HepG2 (cell line): Measurements from ENCODE around the gene KLHL30. TPM values are rescaled to one million over a fixed set of nuclear protein-coding genes. Genes with fewer than 3 reads are reported as not detected.

Source experiments
- ATAC-seq: fragments of 200-7000 bp; cut with Tn5 transposase; 3 replicates; pipeline ENCODE4 v1.9.1; 2020; ENCODE audit warnings: mild to moderate bottlenecking, moderate library complexity
- BruUV-seq: library from RNA; stranded (reverse); fragments of 400-500 nt; replicated peaks from 2 replicates; lab custom pipeline; 2021; lab: Mats Ljungman, UMichigan
- CTCF ChIA-PET: fragments of 300-600 bp; formaldehyde crosslinking; extraction: SDS; loops from one replicate; lab custom pipeline; 2021; ENCODE audit warnings: low total read pairs, inconsistent platforms, low intra/inter-chr PET ratio; lab: Yijun Ruan, JAX
- POLR2A ChIA-PET: fragments of 350-600 bp; sonication (Branson Sonifier 250); formaldehyde crosslinking; loops from one replicate; lab custom pipeline; 2020; ENCODE audit warnings: antibody characterized with exemption, inconsistent platforms; lab: Yijun Ruan, JAX
- DNase-seq: peaks from one replicate; pipeline ENCODE4 v3.0.0-alpha.2; 2015; ENCODE audit warnings: low spot score
- FAIRE-seq: peaks from 3 replicates; lab custom pipeline; 2011; peaks lifted over from hg19 to GRCh38; lab: Jason Lieb, UNC
- H2AFZ ChIP-seq: one replicate; pipeline ENCODE4 v1.6.1; 2011; ENCODE audit warnings: low read length, inconsistent platforms
- H3K27ac ChIP-seq: fragments of 300-600 bp; 3 replicates; pipeline ENCODE4 v1.8.0; 2011; ENCODE audit warnings: mixed run types, mild to moderate bottlenecking, mixed read lengths, low read length, inconsistent platforms; ENCODE audit not compliant: insufficient read depth; ENCODE audit errors: extremely low read length
- H3K27me3 ChIP-seq, 2 experiments: fragments of 200-600 bp in 1 of 2; 2 replicates in 1 of 2; 3 replicates in 1 of 2; pipeline versions ENCODE4 v1.6.0 to v1.8.0; 2011; ENCODE audit warnings: low read length in 2 of 2, mild to moderate bottlenecking in 2 of 2, moderate library complexity in 2 of 2, inconsistent platforms in 1 of 2; ENCODE audit not compliant: insufficient read depth in 2 of 2, control insufficient read depth in 1 of 2
- H3K36me3 ChIP-seq, 2 experiments: fragments of 200-600 bp in 1 of 2; replicated peaks in 1 of 2; 2 replicates in 1 of 2; 3 replicates in 1 of 2; pipeline versions ENCODE4 v1.5.1 to v1.8.0; 2011; ENCODE audit warnings: low read length in 2 of 2, inconsistent platforms in 1 of 2; ENCODE audit not compliant: insufficient read depth in 2 of 2, control insufficient read depth in 1 of 2
- H3K4me1 ChIP-seq: 2 replicates; pipeline ENCODE4 v1.5.1; 2012; ENCODE audit warnings: low read length, inconsistent platforms; ENCODE audit not compliant: insufficient read depth
- H3K4me2 ChIP-seq: 2 replicates; pipeline ENCODE4 v1.6.0; 2011; ENCODE audit warnings: low read depth, low read length, inconsistent platforms
- H3K4me3 ChIP-seq, 3 experiments: fragments of 200-600 bp in 1 of 3; sonication (generic), shearing (Covaris generic) in 1 of 3; replicated peaks in 1 of 3; 2 replicates each; pipeline ENCODE4 v1.5.1; 2011 to 2016; ENCODE audit warnings: low read length in 3 of 3, inconsistent platforms in 2 of 3, low read depth in 2 of 3, mild to moderate bottlenecking in 2 of 3, control low read depth in 1 of 3, mixed read lengths in 1 of 3; ENCODE audit not compliant: insufficient read depth in 1 of 3
- H3K79me2 ChIP-seq: one replicate; pipeline ENCODE4 v1.6.1; 2011; ENCODE audit warnings: low read length, inconsistent platforms; ENCODE audit not compliant: insufficient read depth
- H3K9ac ChIP-seq: 2 replicates; pipeline ENCODE4 v1.6.0; 2011; ENCODE audit warnings: mild to moderate bottlenecking, low read depth, low read length, inconsistent platforms; ENCODE audit not compliant: insufficient read depth
- H3K9me3 ChIP-seq: 2 replicates; pipeline ENCODE4 v1.5.1; 2012; ENCODE audit warnings: mild to moderate bottlenecking, low read length
- H4K20me1 ChIP-seq: 2 replicates; pipeline ENCODE4 v1.6.0; 2011; ENCODE audit warnings: inconsistent platforms, mild to moderate bottlenecking, low read length, moderate library complexity; ENCODE audit not compliant: insufficient read depth
- ATF6 ChIP-seq: sonication (generic); formaldehyde crosslinking; conservative IDR thresholded peaks from 2 replicates; pipeline ENCODE4 v1.4.0; 2020; ENCODE audit warnings: missing genetic modification reagents
- CEBPZ ChIP-seq: IDR thresholded peaks from 2 replicates; pipeline ENCODE4 v1.6.1; 2012; ENCODE audit warnings: low read length, improper control_type of control experiment
- EHMT2 ChIP-seq: fragments of 200-600 bp; sonication (generic); IDR thresholded peaks from 2 replicates; pipeline ENCODE4 v1.7.0; 2017; ENCODE audit warnings: antibody characterized with exemption, low read depth, low read length, borderline replicate concordance
- ELF4 ChIP-seq: sonication (generic); formaldehyde crosslinking; IDR thresholded peaks from 2 replicates; pipeline ENCODE4 v1.5.0; 2020; ENCODE audit warnings: missing genetic modification reagents, mild to moderate bottlenecking, moderate library complexity, borderline replicate concordance
- NPAS2 ChIP-seq: sonication (generic); formaldehyde crosslinking; IDR thresholded peaks from 2 replicates; pipeline ENCODE4 v1.8.0; 2022; ENCODE audit warnings: mild to moderate bottlenecking, missing genetic modification reagents, borderline replicate concordance
- SIX4 ChIP-seq: sonication (generic); formaldehyde crosslinking; IDR thresholded peaks from 2 replicates; pipeline ENCODE4 v1.4.0; 2020; ENCODE audit warnings: missing genetic modification reagents
- TRAFD1 ChIP-seq: sonication (generic); formaldehyde crosslinking; IDR thresholded peaks from 2 replicates; pipeline ENCODE4 v1.5.1; 2020; ENCODE audit warnings: missing genetic modification reagents, mild to moderate bottlenecking, borderline replicate concordance
- ZNF446 ChIP-seq: sonication (generic); formaldehyde crosslinking; IDR thresholded peaks from 2 replicates; pipeline ENCODE4 v1.5.0; 2020; ENCODE audit warnings: mild to moderate bottlenecking, missing genetic modification reagents
- ZUFSP ChIP-seq: sonication (generic); formaldehyde crosslinking; IDR thresholded peaks from 2 replicates; pipeline ENCODE4 v1.9.0; 2021; ENCODE audit warnings: missing genetic modification reagents, mild to moderate bottlenecking, borderline replicate concordance
- WGBS: methylation state at CpG from one replicate; pipeline ENCODE4 v1.1.6; 2017; ENCODE audit warnings: low lambda C conversion rate; 5-methylcytosine and 5-hydroxymethylcytosine counted together
- in situ Hi-C: cut with HindIII; loops from 2 replicates; pipeline ENCODE4 v1.10.0; 2017; ENCODE audit warnings: low pct_unique_long_range_greater_than_20kb; ENCODE audit not compliant: extremely low pct_ligation_motif_present
- intact Hi-C: fragments of 100-400 bp; cut with micrococcal nuclease; formaldehyde crosslinking; loops from one replicate; pipeline ENCODE4 v1.10.0; 2022; ENCODE audit not compliant: unreplicated experiment
- polyA plus RNA-seq, 8 experiments: library from polyadenylated mRNA; depleted of rRNA in 3 of 8; stranded (reverse) in 7 of 8; unstranded in 1 of 8; fragments of >200 nt; fragmentation: Illumina TruSeq in 4 of 8; extraction: Trizol in 4 of 8; gene quantifications; 2 replicates each; pipeline versions ENCODE4 v1.2.1 to v1.2.3, GENCODE V29; 2011 to 2016; ENCODE audit warnings: low read depth in 4 of 8, missing spikeins in 1 of 8, mixed read lengths in 1 of 8; ENCODE audit not compliant: insufficient read depth in 1 of 8
- total RNA-seq, 5 experiments: library from RNA; depleted of rRNA; stranded (reverse); fragments of >200 nt; fragmentation: Illumina TruSeq; extraction: Trizol; gene quantifications; 2 replicates each; pipeline ENCODE4 v1.2.3, GENCODE V29; 2016; ENCODE audit warnings: low read depth in 1 of 5

KLHL30 gene
- total and polyA plus RNA-seq, 2 of the 13 experiments (the other 11 are each of a cell fraction or from before 2014, with no cell fraction given), result 0.05 TPM; not detected in 1

GRCh38 chr2:238122287-238123217 is 15.9 kb upstream of the KLHL30 start:
- Histone ChIP-seq H3K9ac (no peak overlapping the region), H3K36me3 (no peaks in the 10 kb centered on the region), H4K20me1 (no peaks in the 10 kb centered on the region)
- FAIRE-seq, result no peak
- CTCF ChIA-PET, result no interaction called here
- no peak for ATAC-seq
- POLR2A ChIA-PET, result no interaction called here
- in situ Hi-C loops, result no loop called here
- TF ChIP-seq EHMT2, result no peak
- TF ChIP-seq ELF4, result no peak
- TF ChIP-seq ATF6 (CRISPR knock-in tag), result no peak
- TF ChIP-seq NPAS2, result no peak
- TF ChIP-seq ZNF446 (CRISPR knock-in tag), result no peak
- TF ChIP-seq SIX4 (CRISPR knock-in tag), result no peak
- TF ChIP-seq CEBPZ, result no peak
- TF ChIP-seq TRAFD1 (CRISPR knock-in tag), result no peak
- TF ChIP-seq ZUFSP, result no peak
- TF ChIP-seq, all 625 proteins: peak for 0
- H3K4me1 ChIP-seq, result peaks cover 20% of the 10 kb centered on the region
- BruUV-seq, result no TSS peak
- H3K4me3 ChIP-seq, result no peak overlapping the region
- DNase-seq, result no peak
- H3K4me2 ChIP-seq, result no peak overlapping the region
- H3K79me2 ChIP-seq, result no peaks in the 10 kb centered on the region
- intact Hi-C loops, result no loop called here
- peaks cover 3 to 51% of the 10 kb centered on the region in 2 experiments for H3K27me3 ChIP-seq
- H3K27ac ChIP-seq, result no peak overlapping the region
- H3K9me3 ChIP-seq, result no peaks in the 10 kb centered on the region
- 47% methylated on average over 18 of the region's 29 CpGs for WGBS
- H2AFZ ChIP-seq, result no peak overlapping the region
